HepG2 (cell line): ENCODE measurements around the gene UBE2J1. TPM values are rescaled to one million over a fixed set of nuclear protein-coding genes. Genes with fewer than 3 reads are reported as not detected.
A peak's percentile ranks its signal among the peaks of the same experiment; 100 is the strongest.

Experiments used
- AKAP8 ChIP-seq: sonication (generic); formaldehyde crosslinking; IDR thresholded peaks from 2 replicates; pipeline ENCODE4 v1.5.1; 2020; ENCODE audit warnings: mild to moderate bottlenecking, missing genetic modification reagents
- HNRNPLL ChIP-seq: fragments of 200-400 bp; formaldehyde crosslinking; IDR thresholded peaks from 2 replicates; pipeline ENCODE4 v1.6.1; 2017; ENCODE audit warnings: mild to moderate bottlenecking, low read depth, low read length; ENCODE audit not compliant: poor library complexity, severe bottlenecking
- ISL2 ChIP-seq: sonication (generic); formaldehyde crosslinking; IDR thresholded peaks from 2 replicates; pipeline ENCODE4 v1.5.0; 2020; ENCODE audit warnings: missing genetic modification reagents
- KLF13 ChIP-seq: sonication (generic); formaldehyde crosslinking; IDR thresholded peaks from 2 replicates; pipeline ENCODE4 v1.4.0; 2020; ENCODE audit warnings: mild to moderate bottlenecking, missing genetic modification reagents
- NFKB2 ChIP-seq: sonication (generic); formaldehyde crosslinking; IDR thresholded peaks from 2 replicates; pipeline ENCODE4 v1.4.0; 2020; ENCODE audit warnings: missing genetic modification reagents, borderline replicate concordance
- NFYB ChIP-seq: sonication (generic); formaldehyde crosslinking; IDR thresholded peaks from 2 replicates; pipeline ENCODE4 v1.4.0; 2020; ENCODE audit warnings: missing genetic modification reagents
- SP2 ChIP-seq: sonication (generic); formaldehyde crosslinking; IDR thresholded peaks from 2 replicates; pipeline ENCODE4 v1.5.1; 2020; ENCODE audit warnings: mild to moderate bottlenecking, missing genetic modification reagents
- SP5 ChIP-seq: IDR thresholded peaks from 2 replicates; pipeline ENCODE4 v1.6.1; 2016; ENCODE audit warnings: low read depth, borderline replicate concordance
- ZNF136 ChIP-seq: sonication (generic); formaldehyde crosslinking; IDR thresholded peaks from 2 replicates; pipeline ENCODE4 v1.8.1; 2022; ENCODE audit warnings: low read depth, mild to moderate bottlenecking, moderate library complexity, missing genetic modification reagents
- ZNF256 ChIP-seq: sonication (generic); formaldehyde crosslinking; conservative IDR thresholded peaks from 2 replicates; pipeline ENCODE4 v1.4.0; 2020; ENCODE audit warnings: missing genetic modification reagents
- ZNF333 ChIP-seq: sonication (generic); formaldehyde crosslinking; IDR thresholded peaks from 2 replicates; pipeline ENCODE4 v1.4.0; 2020; ENCODE audit warnings: mild to moderate bottlenecking, missing genetic modification reagents, borderline replicate concordance
- ZNF501 ChIP-seq: sonication (generic); formaldehyde crosslinking; IDR thresholded peaks from 2 replicates; pipeline ENCODE4 v1.5.1; 2020; ENCODE audit warnings: mild to moderate bottlenecking, moderate library complexity, missing genetic modification reagents
- ZNF615 ChIP-seq: sonication (generic); formaldehyde crosslinking; IDR thresholded peaks from 2 replicates; pipeline ENCODE4 v1.5.0; 2020; ENCODE audit warnings: mild to moderate bottlenecking, missing genetic modification reagents, borderline replicate concordance
- ZNF687 ChIP-seq: sonication (generic); formaldehyde crosslinking; IDR thresholded peaks from 2 replicates; pipeline ENCODE4 v1.5.1; 2020; ENCODE audit warnings: mild to moderate bottlenecking, missing genetic modification reagents, moderate library complexity
- polyA plus RNA-seq, 8 experiments: library from polyadenylated mRNA; depleted of rRNA in 3 of 8; stranded (reverse) in 7 of 8; unstranded in 1 of 8; fragments of >200 nt; fragmentation: Illumina TruSeq in 4 of 8; extraction: Trizol in 4 of 8; gene quantifications; 2 replicates each; pipeline versions ENCODE4 v1.2.1 to v1.2.3, GENCODE V29; 2011 to 2016; ENCODE audit warnings: low read depth in 4 of 8, missing spikeins in 1 of 8, mixed read lengths in 1 of 8; ENCODE audit not compliant: insufficient read depth in 1 of 8
- total RNA-seq, 5 experiments: library from RNA; depleted of rRNA; stranded (reverse); fragments of >200 nt; fragmentation: Illumina TruSeq; extraction: Trizol; gene quantifications; 2 replicates each; pipeline ENCODE4 v1.2.3, GENCODE V29; 2016; ENCODE audit warnings: low read depth in 1 of 5
- TF ChIP-seq, protein P1 (sequence below): sonication (generic); formaldehyde crosslinking; IDR thresholded peaks from 2 replicates; pipeline ENCODE4 v1.4.0; 2020; ENCODE audit warnings: missing genetic modification reagents, borderline replicate concordance
- TF ChIP-seq, protein P2 (sequence below): sonication (generic); formaldehyde crosslinking; IDR thresholded peaks from 2 replicates; pipeline ENCODE4 v1.4.0; 2020; ENCODE audit warnings: missing genetic modification reagents

UBE2J1 gene
- total and polyA plus RNA-seq, 2 of the 13 experiments (the other 11 are each of a cell fraction or from before 2014, with no cell fraction given) = 19.3 to 24.6 TPM

- TF ChIP-seq ZNF333 (CRISPR knock-in tag) = peak; percentile 77; the same call in 1 of the 2 replicates
- peak; percentile 61 for TF ChIP-seq NFYB
- TF ChIP-seq ZNF136 (CRISPR knock-in tag) = no peak
- peak; percentile 41; the same call in 1 of the 2 replicates for TF ChIP-seq ISL2 (CRISPR knock-in tag)
- TF ChIP-seq, protein P1, sequence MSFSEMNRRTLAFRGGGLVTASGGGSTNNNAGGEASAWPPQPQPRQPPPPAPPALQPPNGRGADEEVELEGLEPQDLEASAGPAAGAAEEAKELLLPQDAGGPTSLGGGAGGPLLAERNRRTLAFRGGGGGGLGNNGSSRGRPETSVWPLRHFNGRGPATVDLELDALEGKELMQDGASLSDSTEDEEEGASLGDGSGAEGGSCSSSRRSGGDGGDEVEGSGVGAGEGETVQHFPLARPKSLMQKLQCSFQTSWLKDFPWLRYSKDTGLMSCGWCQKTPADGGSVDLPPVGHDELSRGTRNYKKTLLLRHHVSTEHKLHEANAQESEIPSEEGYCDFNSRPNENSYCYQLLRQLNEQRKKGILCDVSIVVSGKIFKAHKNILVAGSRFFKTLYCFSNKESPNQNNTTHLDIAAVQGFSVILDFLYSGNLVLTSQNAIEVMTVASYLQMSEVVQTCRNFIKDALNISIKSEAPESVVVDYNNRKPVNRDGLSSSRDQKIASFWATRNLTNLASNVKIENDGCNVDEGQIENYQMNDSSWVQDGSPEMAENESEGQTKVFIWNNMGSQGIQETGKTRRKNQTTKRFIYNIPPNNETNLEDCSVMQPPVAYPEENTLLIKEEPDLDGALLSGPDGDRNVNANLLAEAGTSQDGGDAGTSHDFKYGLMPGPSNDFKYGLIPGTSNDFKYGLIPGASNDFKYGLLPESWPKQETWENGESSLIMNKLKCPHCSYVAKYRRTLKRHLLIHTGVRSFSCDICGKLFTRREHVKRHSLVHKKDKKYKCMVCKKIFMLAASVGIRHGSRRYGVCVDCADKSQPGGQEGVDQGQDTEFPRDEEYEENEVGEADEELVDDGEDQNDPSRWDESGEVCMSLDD = peak; percentile 65; the same call in 1 of the 2 replicates
- no peak for TF ChIP-seq AKAP8 (CRISPR knock-in tag)
- peak; percentile 88; the same call in 1 of the 2 replicates for TF ChIP-seq ZNF256 (CRISPR knock-in tag)
- TF ChIP-seq SP2 (CRISPR knock-in tag) = peak; percentile 30; the same call in 1 of the 2 replicates
- TF ChIP-seq, protein P2, sequence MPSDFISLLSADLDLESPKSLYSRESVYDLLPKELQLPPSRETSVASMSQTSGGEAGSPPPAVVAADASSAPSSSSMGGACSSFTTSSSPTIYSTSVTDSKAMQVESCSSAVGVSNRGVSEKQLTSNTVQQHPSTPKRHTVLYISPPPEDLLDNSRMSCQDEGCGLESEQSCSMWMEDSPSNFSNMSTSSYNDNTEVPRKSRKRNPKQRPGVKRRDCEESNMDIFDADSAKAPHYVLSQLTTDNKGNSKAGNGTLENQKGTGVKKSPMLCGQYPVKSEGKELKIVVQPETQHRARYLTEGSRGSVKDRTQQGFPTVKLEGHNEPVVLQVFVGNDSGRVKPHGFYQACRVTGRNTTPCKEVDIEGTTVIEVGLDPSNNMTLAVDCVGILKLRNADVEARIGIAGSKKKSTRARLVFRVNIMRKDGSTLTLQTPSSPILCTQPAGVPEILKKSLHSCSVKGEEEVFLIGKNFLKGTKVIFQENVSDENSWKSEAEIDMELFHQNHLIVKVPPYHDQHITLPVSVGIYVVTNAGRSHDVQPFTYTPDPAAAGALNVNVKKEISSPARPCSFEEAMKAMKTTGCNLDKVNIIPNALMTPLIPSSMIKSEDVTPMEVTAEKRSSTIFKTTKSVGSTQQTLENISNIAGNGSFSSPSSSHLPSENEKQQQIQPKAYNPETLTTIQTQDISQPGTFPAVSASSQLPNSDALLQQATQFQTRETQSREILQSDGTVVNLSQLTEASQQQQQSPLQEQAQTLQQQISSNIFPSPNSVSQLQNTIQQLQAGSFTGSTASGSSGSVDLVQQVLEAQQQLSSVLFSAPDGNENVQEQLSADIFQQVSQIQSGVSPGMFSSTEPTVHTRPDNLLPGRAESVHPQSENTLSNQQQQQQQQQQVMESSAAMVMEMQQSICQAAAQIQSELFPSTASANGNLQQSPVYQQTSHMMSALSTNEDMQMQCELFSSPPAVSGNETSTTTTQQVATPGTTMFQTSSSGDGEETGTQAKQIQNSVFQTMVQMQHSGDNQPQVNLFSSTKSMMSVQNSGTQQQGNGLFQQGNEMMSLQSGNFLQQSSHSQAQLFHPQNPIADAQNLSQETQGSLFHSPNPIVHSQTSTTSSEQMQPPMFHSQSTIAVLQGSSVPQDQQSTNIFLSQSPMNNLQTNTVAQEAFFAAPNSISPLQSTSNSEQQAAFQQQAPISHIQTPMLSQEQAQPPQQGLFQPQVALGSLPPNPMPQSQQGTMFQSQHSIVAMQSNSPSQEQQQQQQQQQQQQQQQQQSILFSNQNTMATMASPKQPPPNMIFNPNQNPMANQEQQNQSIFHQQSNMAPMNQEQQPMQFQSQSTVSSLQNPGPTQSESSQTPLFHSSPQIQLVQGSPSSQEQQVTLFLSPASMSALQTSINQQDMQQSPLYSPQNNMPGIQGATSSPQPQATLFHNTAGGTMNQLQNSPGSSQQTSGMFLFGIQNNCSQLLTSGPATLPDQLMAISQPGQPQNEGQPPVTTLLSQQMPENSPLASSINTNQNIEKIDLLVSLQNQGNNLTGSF = 0 out of 2 replicates have a peak, but pooled peaks have one; percentile 57
- TF ChIP-seq ZNF687 (CRISPR knock-in tag) = peak; percentile 91
- peak; percentile 73; the same call in 1 of the 2 replicates for TF ChIP-seq NFKB2 (CRISPR knock-in tag)
- peak; percentile 87 for TF ChIP-seq ZNF501
- TF ChIP-seq KLF13 (CRISPR knock-in tag) = peak; percentile 43
- peak; percentile 25; the same call in 1 of the 2 replicates for TF ChIP-seq SP5 (CRISPR knock-in tag)
- TF ChIP-seq HNRNPLL = peak; percentile 56
- 0 out of 2 replicates have a peak, but pooled peaks have one; percentile 56 for TF ChIP-seq ZNF615 (CRISPR knock-in tag)
Measured at GRCh38 chr6:89352278-89353117, at the start of gene UBE2J1 (continued).
